Hepatocyte (in vitro differentiated cells): Measurements from ENCODE around the gene CELF4.

Source experiments
- EZH2 ChIP-seq: fragments of 200-600 bp; sonication (generic); IDR thresholded peaks from 2 replicates; pipeline ENCODE4 v1.6.1; 2016; ENCODE audit warnings: antibody characterized with exemption, mild to moderate bottlenecking, borderline replicate concordance
- TF ChIP-seq, protein P1 (sequence below): fragments of 200-600 bp; sonication (generic); IDR thresholded peaks from 2 replicates; pipeline ENCODE4 v1.5.1; 2016; ENCODE audit warnings: antibody characterized with exemption, mild to moderate bottlenecking; ENCODE audit not compliant: poor library complexity

DNA sequence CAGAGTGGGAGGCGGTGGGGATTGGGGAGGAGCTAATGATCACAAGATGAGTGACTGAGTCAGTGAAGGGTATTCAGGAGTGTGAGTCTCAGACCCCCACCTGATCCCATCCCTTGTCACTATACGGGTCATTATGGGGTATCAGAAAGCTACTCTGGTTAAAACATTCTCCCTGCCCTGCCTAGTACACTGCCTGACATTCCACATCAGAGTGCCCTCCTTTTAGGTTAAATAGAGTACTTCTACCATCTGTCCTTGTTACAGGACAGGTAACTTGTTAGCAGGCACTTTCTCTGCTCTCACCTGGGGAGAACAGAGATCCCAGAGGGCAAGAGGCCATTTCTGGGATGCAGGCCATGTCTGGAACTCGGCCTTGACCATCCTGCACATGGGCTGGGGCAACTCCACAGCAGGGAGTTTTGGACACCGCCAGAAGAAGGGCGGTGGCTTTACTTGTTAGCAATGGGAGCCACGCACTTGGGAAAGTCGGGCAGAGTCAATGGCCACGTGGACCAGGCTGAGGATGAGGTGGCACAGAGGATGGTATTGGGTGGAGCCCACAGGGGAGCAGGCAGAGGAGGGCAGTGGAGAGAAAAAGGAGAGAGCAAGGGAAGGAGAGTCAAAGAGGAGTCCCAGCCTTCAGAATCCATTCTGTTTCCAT, 98.5 kb downstream of the CELF4 start:
- TF ChIP-seq, protein P1, sequence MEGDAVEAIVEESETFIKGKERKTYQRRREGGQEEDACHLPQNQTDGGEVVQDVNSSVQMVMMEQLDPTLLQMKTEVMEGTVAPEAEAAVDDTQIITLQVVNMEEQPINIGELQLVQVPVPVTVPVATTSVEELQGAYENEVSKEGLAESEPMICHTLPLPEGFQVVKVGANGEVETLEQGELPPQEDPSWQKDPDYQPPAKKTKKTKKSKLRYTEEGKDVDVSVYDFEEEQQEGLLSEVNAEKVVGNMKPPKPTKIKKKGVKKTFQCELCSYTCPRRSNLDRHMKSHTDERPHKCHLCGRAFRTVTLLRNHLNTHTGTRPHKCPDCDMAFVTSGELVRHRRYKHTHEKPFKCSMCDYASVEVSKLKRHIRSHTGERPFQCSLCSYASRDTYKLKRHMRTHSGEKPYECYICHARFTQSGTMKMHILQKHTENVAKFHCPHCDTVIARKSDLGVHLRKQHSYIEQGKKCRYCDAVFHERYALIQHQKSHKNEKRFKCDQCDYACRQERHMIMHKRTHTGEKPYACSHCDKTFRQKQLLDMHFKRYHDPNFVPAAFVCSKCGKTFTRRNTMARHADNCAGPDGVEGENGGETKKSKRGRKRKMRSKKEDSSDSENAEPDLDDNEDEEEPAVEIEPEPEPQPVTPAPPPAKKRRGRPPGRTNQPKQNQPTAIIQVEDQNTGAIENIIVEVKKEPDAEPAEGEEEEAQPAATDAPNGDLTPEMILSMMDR, result no peak
- no peak for TF ChIP-seq EZH2
